ENCODE results near the gene SLC35G6.
"Not testable (repeated sequence)": the region's sequence is repeated elsewhere in the genome, so short reads cannot be mapped to it uniquely, and the experiment has no call there.

The SLC35G6 gene

GRCh38 chr17:7460850-7461660 is 20.2 kb upstream of the SLC35G6 start:
- DNase-seq (ENCODE audit: low read depth in 2 of 2): no peak

GRCh38 chr17:7462474-7463371 is 18.5 kb upstream of the SLC35G6 start:
- DNase-seq (ENCODE audit: low read depth in 2 of 2): no peak

- no peak for DNase-seq (ENCODE audit: low read depth in 2 of 2)
Observed at GRCh38 chr17:7463372-7463846, 17.8 kb upstream of the SLC35G6 start.

- no peak for DNase-seq (ENCODE audit: low read depth in 2 of 2)
Observed at GRCh38 chr17:7464081-7464480, 17.2 kb upstream of the SLC35G6 start.

DNA sequence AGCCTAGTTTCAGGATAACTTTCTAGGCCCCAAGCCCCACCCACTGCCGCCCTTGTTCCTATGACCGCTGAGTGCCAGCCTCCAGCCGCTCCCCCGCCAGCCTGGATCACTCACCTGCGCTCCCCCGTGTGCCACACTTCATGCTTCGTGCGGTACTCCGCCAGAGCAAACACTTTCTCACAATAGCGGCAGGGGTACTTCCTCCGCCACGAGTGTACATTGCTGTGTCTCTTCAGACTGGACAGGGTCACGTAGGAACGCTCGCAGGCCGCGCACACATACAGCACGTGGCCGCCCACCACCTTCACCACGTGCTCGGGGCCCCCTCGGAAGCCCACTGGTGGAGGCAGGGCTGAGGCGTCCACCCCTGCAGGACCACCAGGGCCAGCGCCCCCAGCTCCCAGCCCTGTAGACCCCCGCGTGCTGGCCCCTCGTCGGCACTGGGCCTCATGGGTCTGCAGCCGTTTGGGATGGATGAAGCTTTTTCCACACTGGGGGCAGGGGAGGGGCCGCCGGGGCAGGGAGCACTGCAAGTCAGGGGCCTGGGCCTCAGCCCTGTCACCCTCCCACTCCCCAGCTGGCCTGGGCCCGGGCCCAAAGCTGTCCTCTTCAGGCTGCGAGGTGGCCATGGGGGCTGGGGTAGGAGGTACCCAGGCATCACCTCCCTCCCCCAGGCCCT is 15.5 kb upstream of the SLC35G6 start:
- no peak for DNase-seq (ENCODE audit: low read depth in 2 of 2)

DNA sequence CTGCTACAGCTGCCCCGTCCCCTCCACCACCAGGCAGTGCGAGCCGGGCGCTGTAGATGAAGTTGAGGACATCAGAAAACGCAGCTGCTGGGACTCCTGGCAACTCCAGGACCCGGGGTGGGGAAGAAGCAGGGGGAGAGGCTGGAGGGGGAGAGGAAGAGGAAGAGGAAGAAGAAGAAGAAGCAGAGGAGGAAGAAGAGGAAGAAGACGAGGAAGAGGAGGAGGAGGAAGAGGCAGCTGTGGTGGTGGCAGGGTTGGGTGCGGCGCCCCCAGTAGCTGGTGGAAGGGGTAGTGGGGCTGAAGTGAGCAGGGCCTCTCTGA is 15.0 kb upstream of the SLC35G6 start:
- DNase-seq (ENCODE audit: low read depth in 2 of 2): no peak

GRCh38 chr17:7466639-7467341 is 14.5 kb upstream of the SLC35G6 start:
- DNase-seq (ENCODE audit: low read depth in 2 of 2): no peak

GRCh38 chr17:7467498-7467897 is 13.7 kb upstream of the SLC35G6 start:
- DNase-seq (ENCODE audit: low read depth in 2 of 2): no peak

GRCh38 chr17:7468290-7468689 is 13.0 kb upstream of the SLC35G6 start:
- DNase-seq (ENCODE audit: low read depth in 2 of 2): no peak

DNA sequence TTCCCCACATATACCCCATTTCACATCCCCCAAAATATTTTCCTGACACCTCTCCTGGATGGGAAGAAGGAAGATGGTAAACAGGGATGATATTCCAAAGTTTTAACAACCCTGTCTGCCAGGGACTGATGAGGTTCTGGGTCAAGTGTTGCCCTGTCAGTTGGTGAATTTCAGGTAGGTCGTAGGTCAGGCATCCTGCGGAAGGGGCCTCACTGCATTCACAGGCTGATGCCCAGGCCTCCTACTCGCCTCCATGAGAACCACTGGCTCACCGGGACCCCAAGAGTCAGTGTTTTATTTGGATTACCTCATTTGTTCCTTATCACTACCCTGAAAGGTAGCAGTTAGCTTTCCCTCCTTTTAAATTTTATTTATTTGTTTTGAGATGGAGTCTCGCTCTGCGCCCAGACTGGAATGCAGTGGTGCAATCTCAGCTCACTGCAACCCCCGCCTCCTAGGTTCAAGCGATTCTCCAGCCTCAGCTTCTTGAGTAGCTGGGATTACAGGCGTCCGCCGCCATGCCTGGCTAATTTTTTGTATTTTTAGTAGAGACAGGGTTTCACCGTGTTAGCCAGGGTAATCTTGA is 12.3 kb upstream of the SLC35G6 start:
- DNase-seq (ENCODE audit: low read depth in 2 of 2): no peak

DNA sequence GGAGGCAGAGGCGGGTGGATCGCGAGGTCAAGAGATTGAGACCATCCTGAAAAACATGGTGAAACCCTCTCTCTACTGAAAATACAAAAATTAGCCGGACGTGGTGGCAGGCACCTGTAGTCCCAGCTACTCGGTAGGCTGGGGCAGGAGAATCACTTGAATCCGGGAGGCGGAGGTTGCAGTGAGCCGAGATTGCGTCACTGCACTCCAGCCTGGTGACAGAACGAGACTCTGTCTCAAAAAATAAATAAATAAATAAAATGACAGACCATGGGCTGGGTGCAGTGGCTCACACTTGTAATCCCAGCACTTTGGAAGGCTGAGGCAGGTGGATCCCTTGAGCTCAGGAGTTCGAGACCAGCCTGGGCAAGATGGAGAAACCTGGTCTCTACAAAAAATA is 11.4 kb upstream of the SLC35G6 start:
- DNase-seq (ENCODE audit: low read depth in 2 of 2): not testable (repeated sequence)

- not testable (repeated sequence) for DNase-seq (ENCODE audit: low read depth in 2 of 2)
Observed at GRCh38 chr17:7470457-7470973, 10.7 kb upstream of the SLC35G6 start.

DNA sequence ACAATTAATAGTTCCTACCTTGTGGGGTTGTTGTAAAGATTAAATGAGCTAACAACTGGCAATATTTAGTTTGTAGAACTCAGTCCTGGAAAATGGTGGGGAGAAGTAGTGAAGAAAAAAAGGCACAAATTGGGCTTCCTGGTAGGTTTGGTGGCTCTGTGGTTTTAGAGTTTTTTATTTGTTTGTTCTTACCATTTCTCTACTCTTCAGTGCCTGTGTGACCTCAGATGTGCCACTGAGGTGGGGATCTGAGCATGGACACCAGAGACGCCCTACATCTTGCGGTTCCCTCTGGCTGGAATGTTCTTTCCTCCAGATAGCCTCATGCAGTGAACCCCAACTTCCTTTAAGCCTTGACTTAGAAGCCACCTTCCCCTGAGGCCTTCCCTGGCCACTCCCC is 9.5 kb upstream of the SLC35G6 start:
- DNase-seq (ENCODE audit: low read depth in 2 of 2): no peak

GRCh38 chr17:7474767-7475166 is 6.5 kb upstream of the SLC35G6 start:
- DNase-seq (ENCODE audit: low read depth in 2 of 2): not testable (repeated sequence)

- no peak for DNase-seq (ENCODE audit: low read depth in 2 of 2)
Observed at GRCh38 chr17:7475764-7476422, 5.4 kb upstream of the SLC35G6 start.

DNA sequence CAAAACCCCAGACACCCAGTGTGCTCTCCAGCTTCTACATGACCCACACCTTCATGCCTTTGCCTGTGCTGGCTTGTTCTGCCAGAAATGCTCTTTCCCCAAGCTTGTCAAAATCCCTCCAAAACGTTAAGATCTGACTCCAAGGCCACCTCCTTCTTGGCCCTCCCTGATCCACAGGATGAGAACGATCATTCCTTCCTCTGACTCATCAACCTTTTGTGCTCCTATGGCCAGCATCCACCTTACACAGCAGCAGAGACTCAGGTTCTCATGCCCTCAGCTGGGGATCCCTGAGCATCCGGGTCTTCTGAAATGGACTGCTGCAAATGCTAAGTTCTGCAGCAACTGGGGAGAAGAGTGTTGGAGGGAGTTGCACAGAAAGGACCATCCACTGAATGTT is 4.8 kb upstream of the SLC35G6 start:
- no peak for DNase-seq (ENCODE audit: low read depth in 2 of 2)

- DNase-seq (ENCODE audit: low read depth in 2 of 2): no peak
Observed at GRCh38 chr17:7476951-7477350, 4.3 kb upstream of the SLC35G6 start.

DNA sequence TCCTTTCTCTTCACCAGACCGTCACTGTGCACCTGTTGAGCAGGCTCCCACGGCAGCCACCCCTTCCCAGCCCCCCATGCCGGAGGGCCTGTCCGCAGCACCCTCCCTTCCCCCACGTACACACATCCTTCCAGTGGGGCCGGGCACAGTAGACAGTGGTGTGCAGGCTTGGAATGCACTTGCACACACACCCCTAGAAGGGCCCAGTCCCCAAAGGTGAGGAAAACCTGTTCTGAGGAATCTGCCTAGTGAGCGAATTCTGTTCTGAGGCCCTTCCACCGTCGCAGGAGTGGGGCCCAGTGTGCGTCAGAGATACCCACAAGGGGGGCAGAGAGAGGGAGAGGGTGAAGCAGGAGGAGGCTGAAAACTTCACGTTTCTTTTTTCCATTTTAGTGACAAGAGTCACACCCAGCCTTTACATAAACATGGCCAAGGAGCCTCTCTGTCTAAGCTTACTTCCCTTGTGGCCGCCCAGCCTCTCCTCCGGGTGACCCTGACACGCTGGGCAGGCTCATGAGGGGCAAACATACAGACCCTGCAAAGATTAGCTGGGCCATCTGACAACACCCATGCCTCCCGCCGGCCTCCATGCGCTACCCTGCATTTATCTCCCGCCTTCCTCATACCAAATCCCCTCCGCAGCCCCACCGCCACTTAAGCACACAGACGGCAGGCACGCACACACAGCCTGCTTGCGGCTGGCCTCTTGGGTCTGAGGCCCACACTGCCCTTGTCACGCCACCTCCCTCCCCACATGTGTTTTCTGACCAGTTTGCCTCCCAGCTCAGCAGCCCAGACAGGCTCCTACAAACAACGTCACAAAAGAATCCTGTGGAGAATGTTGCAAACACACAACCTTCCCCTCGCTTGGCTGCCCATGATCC is 3.6 kb upstream of the SLC35G6 start:
- no peak for DNase-seq (ENCODE audit: low read depth in 2 of 2)
